T follicular helper cell (primary cell): Measurements from ENCODE around the gene HSPA1A.
A peak's percentile ranks its signal among the peaks of the same experiment; 100 is the strongest.
"Not testable (repeated sequence)": the region's sequence is repeated elsewhere in the genome, so short reads cannot be mapped to it uniquely, and the experiment has no call there.

Experiments used
- DNase-seq: peaks from one replicate; pipeline ENCODE4 v3.0.0-alpha.2; 2020; ENCODE audit warnings: low read depth

Gene HSPA1A

GRCh38 chr6:31836474-31837368 is 21.4 kb downstream of the HSPA1A start:
- no peak for DNase-seq

GRCh38 chr6:31837369-31838113 is 22.2 kb downstream of the HSPA1A start:
- no peak for DNase-seq

- DNase-seq = not testable (repeated sequence)
These were observed 22.8 kb downstream of the HSPA1A start for GRCh38 chr6:31838114-31838553.

GRCh38 chr6:31838968-31839367 is 23.6 kb downstream of the HSPA1A start:
- no peak for DNase-seq

GRCh38 chr6:31839779-31840126 is 24.4 kb downstream of the HSPA1A start:
- not testable (repeated sequence) for DNase-seq

GRCh38 chr6:31842053-31842452 is 26.7 kb downstream of the HSPA1A start:
- DNase-seq = no peak

GRCh38 chr6:31844507-31844906 is 29.2 kb downstream of the HSPA1A start:
- no peak for DNase-seq

GRCh38 chr6:31847276-31847978 is 32.1 kb downstream of the HSPA1A start:
- DNase-seq = no peak

GRCh38 chr6:31850765-31851484 is 35.6 kb downstream of the HSPA1A start:
- no peak for DNase-seq

GRCh38 chr6:31851485-31851832 is 36.1 kb downstream of the HSPA1A start:
- DNase-seq = no peak

- DNase-seq = not testable (repeated sequence)
These were observed 36.8 kb downstream of the HSPA1A start for GRCh38 chr6:31851980-31852718.

- DNase-seq = not testable (repeated sequence)
These were observed 42.4 kb downstream of the HSPA1A start for GRCh38 chr6:31857774-31858173.

GRCh38 chr6:31858707-31859106 is 43.4 kb downstream of the HSPA1A start:
- no peak for DNase-seq

- DNase-seq = no peak
These were observed 44.6 kb downstream of the HSPA1A start for GRCh38 chr6:31859923-31860322.

- DNase-seq = no peak
These were observed 45.0 kb downstream of the HSPA1A start for GRCh38 chr6:31860349-31860748.

GRCh38 chr6:31861150-31861549 is 45.8 kb downstream of the HSPA1A start:
- no peak for DNase-seq

- DNase-seq = no peak
These were observed 46.6 kb downstream of the HSPA1A start for GRCh38 chr6:31861919-31862343.

- peak; percentile 99 for DNase-seq
These were observed 47.2 kb downstream of the HSPA1A start, which contains the start of gene NEU1 for GRCh38 chr6:31862344-31863235. TSS of gene NEU1 (minus strand) at chr6:31862821. CDS start at chr6:31862776, 45 bp downstream.

GRCh38 chr6:31864123-31864562 is 48.8 kb downstream of the HSPA1A start:
- DNase-seq = not testable (repeated sequence)

GRCh38 chr6:31864818-31865204 is 49.5 kb downstream of the HSPA1A start:
- no peak for DNase-seq
